IMR-90 (cell line): Measurements from ENCODE around the gene MICU1. TPM values are rescaled to one million over a fixed set of nuclear protein-coding genes. Genes with fewer than 3 reads are reported as not detected.

ENCODE experiments used
- ATAC-seq: fragments of 200-7000 bp; cut with Tn5 transposase; 2 replicates; pipeline ENCODE4 v1.9.1; 2020; ENCODE audit warnings: low read depth, mild to moderate bottlenecking, moderate library complexity
- BruUV-seq: library from RNA; stranded (reverse); fragments of 400-500 nt; replicated peaks from 2 replicates; lab custom pipeline; 2021; lab: Mats Ljungman, UMichigan
- CTCF ChIA-PET: fragments of 300-600 bp; formaldehyde crosslinking; extraction: SDS; loops from one replicate; lab custom pipeline; 2021; ENCODE audit warnings: antibody characterized with exemption; lab: Yijun Ruan, JAX
- POLR2A ChIA-PET: fragments of 300-600 bp; sonication (Branson Sonifier 250); formaldehyde crosslinking; loops from one replicate; lab custom pipeline; 2022; ENCODE audit warnings: antibody characterized with exemption; ENCODE audit not compliant: unreplicated experiment; lab: Charles Lee
- DNase-seq: peaks from one replicate; pipeline ENCODE4 v3.0.0; 2013
- H2AFZ ChIP-seq: replicated peaks from 2 replicates; pipeline ENCODE3; 2013; ENCODE audit warnings: low read length, mild to moderate bottlenecking; ENCODE audit not compliant: poor library complexity
- H2AK5ac ChIP-seq: 2 replicates; pipeline ENCODE4 v1.6.1; 2013; ENCODE audit warnings: low read depth, low read length, inconsistent platforms
- H2AK9ac ChIP-seq: replicated peaks from 2 replicates; pipeline ENCODE3; 2013; ENCODE audit warnings: mild to moderate bottlenecking, low read depth, low read length, moderate library complexity; ENCODE audit not compliant: poor library complexity
- H2BK120ac ChIP-seq: 2 replicates; pipeline ENCODE4 v1.6.1; 2013; ENCODE audit warnings: low read depth, low read length, inconsistent platforms
- H2BK15ac ChIP-seq: 3 replicates; pipeline ENCODE4 v1.6.1; 2013; ENCODE audit warnings: low read depth, low read length, inconsistent platforms
- H2BK20ac ChIP-seq: 2 replicates; pipeline ENCODE4 v1.6.1; 2013; ENCODE audit warnings: low read depth, mild to moderate bottlenecking, inconsistent platforms, low read length, moderate library complexity
- H2BK5ac ChIP-seq: 2 replicates; pipeline ENCODE4 v1.6.1; 2013; ENCODE audit warnings: mild to moderate bottlenecking, low read depth, low read length, inconsistent platforms; ENCODE audit not compliant: poor library complexity, severe bottlenecking
- H3K14ac ChIP-seq: replicated peaks from 2 replicates; pipeline ENCODE4 v1.6.1; 2013; ENCODE audit warnings: low read depth, low read length, inconsistent platforms
- H3K18ac ChIP-seq: 2 replicates; pipeline ENCODE4 v1.6.1; 2013; ENCODE audit warnings: low read depth, low read length, control low read depth
- H3K23ac ChIP-seq: 2 replicates; pipeline ENCODE4 v1.6.1; 2013; ENCODE audit warnings: low read depth, low read length, inconsistent platforms
- H3K27ac ChIP-seq: 2 replicates; pipeline ENCODE4 v1.5.1; 2013; ENCODE audit warnings: mild to moderate bottlenecking, control low read depth, low read length; ENCODE audit not compliant: insufficient read depth
- H3K27me3 ChIP-seq: 2 replicates; pipeline ENCODE4 v1.6.1; 2013; ENCODE audit warnings: low read length; ENCODE audit not compliant: control insufficient read depth, insufficient read depth
- H3K36me3 ChIP-seq: 2 replicates; pipeline ENCODE4 v1.6.1; 2013; ENCODE audit warnings: low read length, mixed read lengths; ENCODE audit not compliant: control insufficient read depth, insufficient read depth
- H3K4ac ChIP-seq: 2 replicates; pipeline ENCODE4 v1.6.1; 2013; ENCODE audit warnings: low read depth, low read length, inconsistent platforms
- H3K4me1 ChIP-seq: 2 replicates; pipeline ENCODE4 v1.6.1; 2013; ENCODE audit warnings: low read length, mixed read lengths; ENCODE audit not compliant: control insufficient read depth, insufficient read depth
- H3K4me2 ChIP-seq: 2 replicates; pipeline ENCODE4 v1.6.1; 2013; ENCODE audit warnings: low read depth, mild to moderate bottlenecking, control low read depth, low read length, moderate library complexity
- H3K4me3 ChIP-seq: 2 replicates; pipeline ENCODE4 v1.5.1; 2013; ENCODE audit warnings: low read depth, mild to moderate bottlenecking, control low read depth, low read length, moderate library complexity; ENCODE audit not compliant: insufficient read depth
- H3K56ac ChIP-seq: 2 replicates; pipeline ENCODE4 v1.6.1; 2013; ENCODE audit warnings: low read length, inconsistent platforms; ENCODE audit not compliant: insufficient read depth; ENCODE audit errors: extremely low read depth
- H3K79me1 ChIP-seq, 2 experiments: 2 replicates each; pipeline ENCODE4 v1.6.1; 2013; ENCODE audit warnings: low read length in 2 of 2, inconsistent platforms in 1 of 2, low read depth in 1 of 2
- H3K9ac ChIP-seq: 2 replicates; pipeline ENCODE4 v1.6.1; 2013; ENCODE audit warnings: low read depth, low read length, control low read depth
- H3K9me1 ChIP-seq: 2 replicates; pipeline ENCODE4 v1.6.1; 2013; ENCODE audit warnings: low read length, inconsistent platforms; ENCODE audit not compliant: insufficient read depth
- H3K9me3 ChIP-seq: 2 replicates; pipeline ENCODE4 v1.6.1; 2013; ENCODE audit warnings: low read length; ENCODE audit not compliant: control insufficient read depth, insufficient read depth
- H4K20me1 ChIP-seq: 2 replicates; pipeline ENCODE4 v1.6.1; 2013; ENCODE audit warnings: low read length, inconsistent platforms; ENCODE audit not compliant: insufficient read depth
- H4K5ac ChIP-seq: 2 replicates; pipeline ENCODE4 v1.6.1; 2013; ENCODE audit warnings: mild to moderate bottlenecking, low read depth, low read length, control low read depth
- H4K8ac ChIP-seq, 2 experiments: 2 replicates each; pipeline ENCODE4 v1.6.1; 2013; ENCODE audit warnings: low read depth in 2 of 2, low read length in 2 of 2, control low read depth in 1 of 2, inconsistent platforms in 1 of 2
- H4K91ac ChIP-seq: 2 replicates; pipeline ENCODE4 v1.6.1; 2013; ENCODE audit warnings: low read depth, low read length, inconsistent platforms; ENCODE audit not compliant: insufficient read depth
- FOS ChIP-seq: fragments of 150-350 bp; IDR thresholded peaks from 2 replicates; pipeline ENCODE4 v1.6.1; 2016; ENCODE audit warnings: low read depth, low read length
- MAFK ChIP-seq: IDR thresholded peaks from 2 replicates; pipeline ENCODE4 v1.6.1; 2012; ENCODE audit warnings: low read depth, low read length, improper control_type of control experiment
- WGBS, 2 experiments: methylation state at CpG; one replicate each; pipeline versions ENCODE4 v1.1.5 to v1.1.7; 2013; ENCODE audit warnings: missing lambda C conversion rate in 2 of 2; ENCODE audit not compliant: insufficient read length in 1 of 2; ENCODE audit errors: extremely low coverage in 2 of 2; 5-methylcytosine and 5-hydroxymethylcytosine counted together
- dilution Hi-C: fragments of 300-500 bp; cut with HindIII; formaldehyde crosslinking; loops from one replicate; pipeline ENCODE4 v1.14.3; 2018; ENCODE audit warnings: low sequenced_read_pairs; ENCODE audit not compliant: unreplicated experiment
- in situ Hi-C: fragments of 300-500 bp; cut with MboI; formaldehyde crosslinking; loops from 3 replicates; pipeline ENCODE4 v1.14.3; 2019; ENCODE audit warnings: low sequenced_read_pairs, inconsistent platforms, mixed read lengths
- intact Hi-C: fragments of 100-400 bp; cut with micrococcal nuclease; formaldehyde crosslinking; loops from 2 replicates; pipeline ENCODE4 v1.10.0; 2022
- polyA plus RNA-seq, 3 experiments: library from polyadenylated mRNA; depleted of rRNA; stranded (reverse); fragments of >200 nt; gene quantifications; 2 replicates each; pipeline ENCODE4 v1.2.3, GENCODE V29; 2012; ENCODE audit warnings: low replicate concordance in 1 of 3
- total RNA-seq: library from RNA; depleted of rRNA; stranded (reverse); fragments of >200 nt; gene quantifications from 2 replicates; pipeline ENCODE4 v1.2.3, GENCODE V29; 2012

MICU1 gene
- total and polyA plus RNA-seq, 2 of the 4 experiments (the other 2 are of a cell fraction): 43.6 to 44.7 TPM

GRCh38 chr10:72508033-72508432 lies 117.8 kb downstream of the MICU1 start:
- no peaks in the 10 kb centered on the region; a peak in 3 of 4 replicates for H3K79me1 ChIP-seq
- no TSS peak for BruUV-seq
- no peak for TF ChIP-seq FOS
- TF ChIP-seq MAFK: peak; percentile 72

More at GRCh38 chr10:72508033-72508432, 117.8 kb downstream of the MICU1 start:
- H2BK15ac ChIP-seq: no peak overlapping the region
- no peak overlapping the region for H3K56ac ChIP-seq
- no peak overlapping the region for H3K18ac ChIP-seq
- no peak for DNase-seq
- no peak overlapping the region for H3K9ac ChIP-seq
- peaks cover 2% of the 10 kb centered on the region; the same call in 1 of the 2 replicates for H3K9me3 ChIP-seq
- no peak overlapping the region for H3K23ac ChIP-seq
- H3K4me2 ChIP-seq: no peak overlapping the region
- H2BK5ac ChIP-seq: no peak overlapping the region
- dilution Hi-C loops: no loop called here
- no peak overlapping the region for H2AK5ac ChIP-seq
- no peak overlapping the region for H3K4me3 ChIP-seq
- H3K27me3 ChIP-seq: no peaks in the 10 kb centered on the region
- no peaks in the 10 kb centered on the region; the same call in 1 of the 2 replicates for H3K36me3 ChIP-seq
- no peak overlapping the region for H4K8ac ChIP-seq
- no peak for ATAC-seq
- no peak overlapping the region for H3K27ac ChIP-seq
- intact Hi-C loops: no loop called here
- H2BK20ac ChIP-seq: no peak overlapping the region
- no peak overlapping the region for H4K91ac ChIP-seq
- ChIA-PET POLR2A (no interaction called here), CTCF (no interaction called here)
- H4K20me1 ChIP-seq: no peaks in the 10 kb centered on the region
- WGBS, 2 experiments: no CpG with 5 or more reads among the region's 2 CpGs
- in situ Hi-C loops: no loop called here
- H4K5ac ChIP-seq: no peak overlapping the region
- H2AFZ ChIP-seq: no peak overlapping the region
- H3K4ac ChIP-seq: no peak overlapping the region
- no peak overlapping the region for H2BK120ac ChIP-seq
- no peak overlapping the region for H3K14ac ChIP-seq
- no peaks in the 10 kb centered on the region for H3K4me1 ChIP-seq
- no peaks in the 10 kb centered on the region; the same call in 1 of the 2 replicates for H3K9me1 ChIP-seq
- no peak overlapping the region for H2AK9ac ChIP-seq
